NCI-H146 treated with DMSO at 0.1 percent for 48 hours (cell line): Measurements from ENCODE around the gene PLEKHH1.
A peak's percentile ranks its signal among the peaks of the same experiment; 100 is the strongest.

Source experiments
- DNase-seq: peaks from one replicate; lab custom pipeline; 2025; ENCODE audit not compliant: unreplicated experiment; lab: John Stamatoyannopoulos, UW

The PLEKHH1 gene

GRCh38 chr14:67532998-67533753 lies at the start of gene PLEKHH1:
Gene PLEKHH1 (plus strand): TSS chr14:67533290. CDS start chr14:67541868, 8,578 bp downstream.
- peak; percentile 55 for DNase-seq

- no peak for DNase-seq
Observed at GRCh38 chr14:67483579-67484285, 49.4 kb upstream of the PLEKHH1 start.

- DNase-seq = no peak
Observed at GRCh38 chr14:67485501-67486095, 47.5 kb upstream of the PLEKHH1 start.

GRCh38 chr14:67486890-67487289 lies 46.2 kb upstream of the PLEKHH1 start:
- no peak for DNase-seq

- DNase-seq = no peak
Observed at GRCh38 chr14:67487332-67487731, 45.8 kb upstream of the PLEKHH1 start.

- DNase-seq = no peak
Observed at GRCh38 chr14:67487937-67488893, 44.9 kb upstream of the PLEKHH1 start, which contains the start of gene TMEM229B. Gene TMEM229B (minus strand): TSS chr14:67488721. CDS start chr14:67473923, 14,798 bp downstream.

- no peak for DNase-seq
Observed at GRCh38 chr14:67490196-67490595, 42.9 kb upstream of the PLEKHH1 start.

GRCh38 chr14:67491285-67491684 lies 41.8 kb upstream of the PLEKHH1 start:
- DNase-seq = no peak

GRCh38 chr14:67491741-67492507 lies 41.2 kb upstream of the PLEKHH1 start:
- DNase-seq = peak; percentile 52

- no peak for DNase-seq
Observed at GRCh38 chr14:67492538-67492937, 40.6 kb upstream of the PLEKHH1 start.

- DNase-seq = no peak
Observed at GRCh38 chr14:67493092-67493717, 39.9 kb upstream of the PLEKHH1 start.

GRCh38 chr14:67495827-67496226 lies 37.3 kb upstream of the PLEKHH1 start:
- DNase-seq = no peak

GRCh38 chr14:67497216-67497615 lies 35.9 kb upstream of the PLEKHH1 start:
- DNase-seq = no peak

- no peak for DNase-seq
Observed at GRCh38 chr14:67497716-67498115, 35.4 kb upstream of the PLEKHH1 start.

- no peak for DNase-seq
Observed at GRCh38 chr14:67500981-67501380, 32.1 kb upstream of the PLEKHH1 start.

- no peak for DNase-seq
Observed at GRCh38 chr14:67501670-67502069, 31.4 kb upstream of the PLEKHH1 start.

- no peak for DNase-seq
Observed at GRCh38 chr14:67502867-67503266, 30.2 kb upstream of the PLEKHH1 start.

- DNase-seq = no peak
Observed at GRCh38 chr14:67503331-67503730, 29.8 kb upstream of the PLEKHH1 start.

GRCh38 chr14:67505254-67505653 lies 27.8 kb upstream of the PLEKHH1 start:
- DNase-seq = no peak

GRCh38 chr14:67508956-67509355 lies 24.1 kb upstream of the PLEKHH1 start:
- DNase-seq = no peak
